GF-D8 (cell line): Measurements from ENCODE around the gene CEBPE.
A peak's percentile ranks its signal among the peaks of the same experiment; 100 is the strongest.
"Not testable (repeated sequence)": the region's sequence is repeated elsewhere in the genome, so short reads cannot be mapped to it uniquely, and the experiment has no call there.

Experiments
- DNase-seq: peaks from one replicate; lab custom pipeline; 2025; lab: John Stamatoyannopoulos, UW

Gene CEBPE

DNA sequence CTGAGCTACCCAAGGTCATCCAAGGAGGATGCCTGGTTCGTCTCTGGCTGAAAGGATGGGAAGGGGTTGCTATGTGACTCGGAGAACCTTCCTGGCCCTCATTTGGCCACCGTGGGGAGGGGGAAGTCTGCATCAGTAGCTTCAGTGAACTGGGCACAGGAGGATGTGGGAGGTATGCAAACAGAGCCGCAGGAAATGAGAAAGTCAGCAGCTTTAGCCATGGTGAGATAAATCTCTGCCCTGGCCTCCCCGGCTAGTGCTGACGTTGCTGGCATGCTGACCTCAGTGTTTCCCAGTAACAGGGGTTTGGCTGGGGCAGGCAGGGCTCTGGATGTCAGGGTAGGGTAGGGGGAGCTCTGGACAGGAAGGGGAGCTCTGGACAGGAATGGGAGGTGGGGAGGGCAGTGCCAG lies 2.3 kb upstream of the CEBPE start:
- DNase-seq, result no peak

- DNase-seq, result peak; percentile 64
These were observed 1.6 kb upstream of the CEBPE start for GRCh38 chr14:23120541-23121251.

GRCh38 chr14:23119363-23120327 lies 590 bp upstream of the CEBPE start:
- DNase-seq, result peak; percentile 94

- no peak for DNase-seq
These were observed 1.6 kb downstream of the CEBPE start for GRCh38 chr14:23117371-23118020.

GRCh38 chr14:23115918-23116317 lies 3.1 kb downstream of the CEBPE start:
- DNase-seq, result no peak

DNA sequence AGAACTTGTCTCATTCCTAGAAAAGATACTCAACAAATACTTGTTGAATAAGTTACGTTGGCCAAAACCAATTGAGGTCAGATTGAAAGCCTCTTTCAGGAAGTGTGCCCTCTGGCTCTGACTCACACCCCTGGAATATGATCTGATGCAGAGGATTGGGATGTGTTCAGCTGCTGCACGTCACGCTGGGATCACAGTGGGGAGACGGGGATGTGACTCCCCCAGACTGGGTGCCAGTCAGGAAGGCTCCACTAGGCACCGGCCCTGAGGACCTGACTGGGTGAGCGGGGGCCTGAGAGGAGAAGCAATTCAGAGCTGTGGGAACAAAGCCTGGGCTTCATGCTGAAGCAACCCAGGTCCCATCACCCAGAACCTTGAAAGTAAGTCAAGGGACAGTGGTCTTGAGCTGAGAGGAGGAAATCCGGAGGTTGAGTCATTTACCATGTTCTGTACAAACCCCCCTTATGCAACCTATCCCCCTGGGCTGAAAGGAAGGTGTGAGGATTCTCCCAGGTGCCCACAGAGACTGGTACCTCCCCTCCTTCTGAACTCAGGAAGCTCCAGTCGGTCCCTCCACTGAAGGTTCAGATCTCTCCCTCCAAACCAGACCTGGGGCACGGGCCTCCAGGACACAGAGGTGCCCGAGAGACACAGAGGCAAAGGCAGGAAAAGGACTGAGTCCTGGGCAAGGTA lies 3.9 kb downstream of the CEBPE start:
- peak; percentile 85 for DNase-seq

- DNase-seq, result no peak
These were observed 4.4 kb downstream of the CEBPE start for GRCh38 chr14:23114669-23115038.

GRCh38 chr14:23114120-23114458 lies 5.0 kb downstream of the CEBPE start:
- no peak for DNase-seq

DNA sequence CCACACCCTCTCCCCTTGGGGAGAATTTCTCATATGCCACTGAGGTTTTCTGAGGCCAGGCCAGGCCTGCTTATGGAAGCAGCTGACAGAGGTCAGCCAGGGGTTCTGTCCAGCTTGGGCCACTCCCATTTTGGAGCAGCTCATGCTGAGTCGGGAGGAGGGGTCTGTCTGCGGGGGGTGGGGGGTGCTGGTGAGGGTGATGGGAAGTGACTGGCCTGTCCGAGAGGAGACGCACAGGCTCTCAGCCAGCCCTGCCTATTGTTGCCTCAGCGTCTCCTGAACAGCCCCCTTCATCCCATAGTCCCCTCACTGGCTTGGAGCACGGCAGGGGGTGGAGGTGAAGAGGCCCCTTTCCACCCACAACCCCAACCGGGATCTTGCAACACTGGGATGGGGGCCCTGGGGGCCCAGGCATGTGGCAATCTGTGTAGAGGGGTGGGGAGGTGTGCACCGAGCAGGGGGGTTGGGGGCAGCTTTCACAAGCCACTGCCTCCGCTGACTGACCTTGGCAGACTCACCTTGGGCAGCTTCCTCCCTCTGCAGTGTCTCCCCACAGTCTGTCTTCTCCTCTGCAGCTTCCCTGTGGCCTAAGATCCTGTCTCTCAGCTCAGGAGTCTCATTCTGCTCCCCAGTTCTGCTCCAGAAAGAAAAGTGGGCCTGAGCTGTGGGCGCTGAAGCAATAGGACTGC lies 5.5 kb downstream of the CEBPE start:
- DNase-seq, result peak; percentile 96

DNA sequence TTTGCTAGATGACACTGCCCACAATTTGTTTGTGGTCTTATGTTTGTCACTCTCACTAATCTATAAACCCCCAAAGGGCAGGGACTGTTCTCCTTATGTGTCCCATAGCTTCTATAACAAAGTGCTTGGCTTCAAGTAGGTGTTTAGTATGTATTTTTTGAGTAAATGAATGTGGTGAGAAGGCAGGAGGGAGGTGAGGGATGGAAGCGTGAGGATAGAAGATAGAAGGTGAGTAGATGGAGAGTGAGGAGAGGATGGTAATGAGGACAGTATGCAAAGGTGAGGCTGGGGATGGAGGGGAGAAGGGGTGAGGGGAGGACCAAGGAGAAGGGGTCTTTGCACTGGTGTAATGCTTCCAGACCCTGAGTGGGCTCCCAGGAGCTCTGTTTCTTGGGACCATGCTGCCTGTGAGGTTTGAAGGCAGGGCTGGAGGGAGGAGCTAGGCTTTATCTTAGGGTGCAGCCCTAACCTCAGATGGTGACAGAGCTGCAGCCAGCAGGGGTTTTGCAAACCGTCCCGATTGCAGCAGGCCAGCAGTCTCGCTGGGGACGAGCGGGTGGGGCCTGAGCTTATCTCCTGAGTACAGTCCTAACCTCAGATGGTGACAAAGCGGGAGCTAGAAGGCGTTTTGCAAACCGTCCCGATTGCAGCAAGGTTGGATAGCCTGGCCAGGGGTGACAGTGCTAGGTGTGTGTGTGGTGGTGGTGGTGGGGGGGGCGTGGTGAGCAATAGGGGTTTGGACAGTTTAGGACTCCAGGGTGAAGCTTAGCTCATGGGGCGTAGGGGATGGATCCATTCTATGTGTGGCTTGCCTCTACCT lies 6.5 kb downstream of the CEBPE start:
- peak; percentile 98 for DNase-seq

DNA sequence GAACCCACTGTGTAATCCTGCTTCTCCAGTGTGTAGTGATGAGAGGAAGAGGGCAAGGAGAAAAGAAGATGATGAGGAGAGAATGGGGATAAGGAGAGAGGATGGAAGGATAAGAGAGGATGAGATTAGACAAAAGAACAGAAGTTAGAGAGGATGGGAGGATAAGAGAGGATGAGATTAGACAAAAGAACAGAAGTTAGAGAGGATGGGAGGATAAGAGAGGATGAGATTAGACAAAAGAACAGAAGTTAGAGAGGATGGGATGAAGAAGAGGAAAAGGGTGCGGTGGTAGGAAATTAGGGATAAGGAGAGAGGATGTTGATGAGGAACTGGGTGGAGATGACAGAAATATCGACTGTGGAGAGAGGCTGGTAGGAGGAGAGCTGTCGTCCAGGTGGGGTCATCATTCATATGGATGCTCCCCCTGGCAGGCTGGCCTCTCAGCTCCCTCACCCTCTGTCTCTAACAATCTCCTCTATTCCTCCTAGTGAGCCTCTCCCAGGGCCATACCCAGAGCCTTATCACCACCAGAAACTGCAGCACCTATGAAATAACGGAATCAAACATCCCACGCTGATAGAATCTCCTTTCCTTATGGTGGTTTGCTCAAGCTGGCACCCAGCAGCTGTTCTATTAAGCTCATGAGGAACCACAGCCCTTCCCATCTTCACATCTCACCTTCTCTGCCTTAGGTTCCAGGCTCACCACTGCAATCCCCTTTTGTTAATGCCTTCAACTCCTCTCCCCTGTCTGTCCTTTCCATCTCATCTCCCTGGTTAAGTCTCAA lies 8.3 kb downstream of the CEBPE start:
- peak; percentile 89 for DNase-seq

- no peak for DNase-seq
These were observed 9.3 kb downstream of the CEBPE start for GRCh38 chr14:23109769-23110168.

DNA sequence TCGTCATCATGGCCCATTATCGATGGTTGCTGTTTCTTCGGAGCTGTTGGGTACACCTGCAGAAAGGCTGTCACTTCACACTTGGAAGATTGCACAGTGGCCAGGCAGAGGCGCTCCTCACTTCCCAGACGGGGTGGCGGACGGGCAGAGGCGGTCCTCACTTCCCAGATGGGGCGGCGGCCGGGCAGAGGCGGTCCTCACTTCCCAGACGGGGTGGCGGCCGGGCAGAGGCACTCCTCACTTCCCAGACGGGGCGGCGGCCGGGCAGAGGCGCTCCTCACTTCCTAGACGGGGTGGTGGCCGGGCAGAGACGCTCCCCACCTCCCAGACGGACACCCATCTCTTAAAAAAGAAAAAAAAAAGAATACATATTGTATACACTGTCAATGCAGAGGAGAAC lies 10.9 kb downstream of the CEBPE start:
- DNase-seq, result not testable (repeated sequence)

DNA sequence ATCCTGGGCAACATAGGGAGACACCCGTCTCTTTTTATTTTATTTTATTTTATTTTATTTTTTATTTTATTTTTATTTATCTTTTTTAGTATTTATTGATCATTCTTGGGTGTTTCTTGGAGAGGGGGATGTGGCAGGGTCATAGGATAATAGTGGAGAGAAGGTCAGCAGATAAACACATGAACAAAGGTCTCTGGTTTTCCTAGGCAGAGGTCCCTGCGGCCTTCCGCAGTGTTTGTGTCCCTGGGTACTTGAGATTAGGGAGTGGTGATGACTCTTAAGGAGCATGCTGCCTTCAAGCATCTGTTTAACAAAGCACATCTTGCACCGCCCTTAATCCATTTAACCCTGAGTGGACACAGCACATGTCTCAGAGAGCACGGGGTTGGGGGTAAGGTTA lies 11.4 kb downstream of the CEBPE start:
- DNase-seq, result not testable (repeated sequence)

GRCh38 chr14:23106747-23107045 lies 12.4 kb downstream of the CEBPE start:
- DNase-seq, result no peak

- DNase-seq, result no peak
These were observed 13.7 kb downstream of the CEBPE start for GRCh38 chr14:23105348-23105824.

DNA sequence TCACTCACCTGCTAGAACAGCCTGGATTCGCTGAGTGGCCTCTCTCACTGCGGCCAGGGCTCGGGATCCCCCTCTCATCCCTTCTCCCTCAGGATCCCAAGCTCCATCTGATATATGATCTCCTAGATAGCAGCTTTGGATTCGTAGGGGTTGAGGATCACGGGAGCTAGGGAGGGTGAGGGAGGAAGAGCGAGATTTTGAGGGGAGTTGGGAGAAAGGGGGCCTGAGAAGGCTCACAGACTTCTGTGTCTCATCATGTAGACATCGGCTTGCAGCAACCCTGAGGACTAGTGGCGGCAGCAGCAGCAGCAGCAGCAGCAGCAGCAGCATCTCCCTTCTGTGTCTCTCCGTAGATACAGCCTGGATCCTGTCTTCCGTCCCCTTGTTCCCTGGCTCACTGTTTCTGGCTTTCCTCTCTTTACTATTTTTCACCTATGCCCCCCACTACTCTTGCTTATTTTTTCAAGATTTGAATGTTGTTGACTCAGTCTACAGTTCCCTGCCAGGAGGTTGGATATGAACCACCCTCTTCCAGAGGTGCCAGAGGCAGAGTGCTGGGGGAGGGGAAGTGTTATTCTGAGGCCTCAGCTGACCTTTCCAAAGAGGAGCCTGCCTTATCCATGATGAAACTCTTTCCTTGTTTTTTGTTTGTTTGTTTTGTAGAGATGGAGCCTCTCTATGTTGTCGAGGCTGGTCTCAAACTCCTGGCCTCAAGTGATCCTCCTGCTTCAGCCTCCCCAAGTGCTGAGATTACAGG lies 14.3 kb downstream of the CEBPE start, which contains the start of gene CIROP:
CIROP (minus strand) TSS at position 399 of the 757 bp plus-strand sequence; CDS start at position 330, 69 bp downstream.
- no peak for DNase-seq

DNA sequence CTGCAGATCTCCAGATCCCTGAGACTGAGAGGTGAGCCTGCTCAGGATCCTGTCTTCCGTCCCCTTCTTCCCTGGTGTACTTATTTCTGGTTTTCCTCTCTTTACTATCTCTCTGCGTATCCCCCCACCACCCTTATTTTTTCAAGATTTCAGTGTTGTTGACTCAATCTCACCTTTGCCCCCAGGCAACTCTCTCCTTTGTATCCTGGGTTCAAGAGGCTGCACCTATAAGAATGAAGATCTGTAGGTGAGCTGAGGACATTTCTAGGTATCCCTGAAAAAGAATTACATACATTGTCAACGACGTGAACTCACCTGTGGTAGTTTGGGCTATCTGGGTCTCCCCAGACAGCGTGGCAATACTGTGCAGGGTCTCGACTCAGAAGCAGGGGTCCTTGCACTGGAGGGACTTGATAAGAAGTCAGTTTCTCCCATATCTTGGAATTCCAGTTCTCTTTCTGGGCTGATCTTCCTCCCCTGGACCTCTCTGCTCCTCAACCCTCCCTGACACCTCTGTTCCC lies 14.9 kb downstream of the CEBPE start:
- DNase-seq, result no peak

DNA sequence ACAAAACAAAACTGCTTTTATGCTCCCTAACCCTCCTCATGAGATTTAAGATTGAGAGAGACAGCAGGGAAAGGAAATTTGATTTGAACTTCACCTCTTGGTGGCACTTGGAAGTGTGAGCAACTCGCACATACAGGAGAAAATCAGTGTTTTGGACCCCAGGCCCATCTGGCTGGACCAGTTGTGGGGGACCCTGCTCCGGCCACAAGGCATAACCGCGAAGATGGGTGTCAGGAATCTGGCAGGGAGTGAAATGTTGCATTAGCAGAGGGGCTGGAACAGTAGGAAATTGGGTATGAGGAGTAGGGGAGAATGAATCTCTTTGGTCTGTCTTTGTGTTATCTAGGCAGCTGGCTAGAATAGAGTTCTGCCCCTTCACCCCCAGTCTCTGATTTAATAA lies 15.5 kb downstream of the CEBPE start:
- DNase-seq, result no peak
